Astrocyte (in vitro differentiated cells and primary cell): ENCODE data around the gene GNG12.

Source experiments
- EZH2 ChIP-seq: IDR thresholded peaks from 2 replicates; pipeline ENCODE4 v1.6.1; 2012; ENCODE audit warnings: mild to moderate bottlenecking, low read length, inconsistent platforms; ENCODE audit not compliant: insufficient read depth
- TF ChIP-seq, protein P1 (sequence below): IDR thresholded peaks from 2 replicates; pipeline ENCODE4 v1.5.1; 2011; ENCODE audit warnings: low read depth, mild to moderate bottlenecking, inconsistent platforms, low read length, moderate library complexity; ENCODE audit not compliant: insufficient read depth

DNA sequence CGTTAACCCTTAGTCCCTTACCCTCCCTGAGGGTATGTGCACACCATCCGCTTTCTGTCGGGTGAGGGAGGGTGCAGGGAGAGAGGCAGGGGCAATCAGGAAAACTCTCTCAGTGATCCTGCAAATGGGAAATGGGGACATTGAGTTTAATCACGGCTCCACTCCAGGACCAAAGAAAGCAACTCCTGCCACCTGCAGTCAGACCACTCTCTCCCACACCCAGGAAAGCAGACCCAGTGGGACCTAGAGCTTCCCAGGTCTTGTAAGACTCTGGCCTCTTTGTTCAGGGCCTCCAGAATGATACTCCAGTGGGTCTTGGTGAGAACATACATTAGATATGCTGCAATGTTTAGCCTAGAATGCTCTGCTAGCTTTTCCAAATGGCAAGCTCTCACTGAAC lies 71.5 kb downstream of the GNG12 start:
- TF ChIP-seq, protein P1, sequence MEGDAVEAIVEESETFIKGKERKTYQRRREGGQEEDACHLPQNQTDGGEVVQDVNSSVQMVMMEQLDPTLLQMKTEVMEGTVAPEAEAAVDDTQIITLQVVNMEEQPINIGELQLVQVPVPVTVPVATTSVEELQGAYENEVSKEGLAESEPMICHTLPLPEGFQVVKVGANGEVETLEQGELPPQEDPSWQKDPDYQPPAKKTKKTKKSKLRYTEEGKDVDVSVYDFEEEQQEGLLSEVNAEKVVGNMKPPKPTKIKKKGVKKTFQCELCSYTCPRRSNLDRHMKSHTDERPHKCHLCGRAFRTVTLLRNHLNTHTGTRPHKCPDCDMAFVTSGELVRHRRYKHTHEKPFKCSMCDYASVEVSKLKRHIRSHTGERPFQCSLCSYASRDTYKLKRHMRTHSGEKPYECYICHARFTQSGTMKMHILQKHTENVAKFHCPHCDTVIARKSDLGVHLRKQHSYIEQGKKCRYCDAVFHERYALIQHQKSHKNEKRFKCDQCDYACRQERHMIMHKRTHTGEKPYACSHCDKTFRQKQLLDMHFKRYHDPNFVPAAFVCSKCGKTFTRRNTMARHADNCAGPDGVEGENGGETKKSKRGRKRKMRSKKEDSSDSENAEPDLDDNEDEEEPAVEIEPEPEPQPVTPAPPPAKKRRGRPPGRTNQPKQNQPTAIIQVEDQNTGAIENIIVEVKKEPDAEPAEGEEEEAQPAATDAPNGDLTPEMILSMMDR, result no peak
- TF ChIP-seq EZH2, result no peak
